ENCODE data around the gene ZNF222.

- TF ChIP-seq, protein P1, sequence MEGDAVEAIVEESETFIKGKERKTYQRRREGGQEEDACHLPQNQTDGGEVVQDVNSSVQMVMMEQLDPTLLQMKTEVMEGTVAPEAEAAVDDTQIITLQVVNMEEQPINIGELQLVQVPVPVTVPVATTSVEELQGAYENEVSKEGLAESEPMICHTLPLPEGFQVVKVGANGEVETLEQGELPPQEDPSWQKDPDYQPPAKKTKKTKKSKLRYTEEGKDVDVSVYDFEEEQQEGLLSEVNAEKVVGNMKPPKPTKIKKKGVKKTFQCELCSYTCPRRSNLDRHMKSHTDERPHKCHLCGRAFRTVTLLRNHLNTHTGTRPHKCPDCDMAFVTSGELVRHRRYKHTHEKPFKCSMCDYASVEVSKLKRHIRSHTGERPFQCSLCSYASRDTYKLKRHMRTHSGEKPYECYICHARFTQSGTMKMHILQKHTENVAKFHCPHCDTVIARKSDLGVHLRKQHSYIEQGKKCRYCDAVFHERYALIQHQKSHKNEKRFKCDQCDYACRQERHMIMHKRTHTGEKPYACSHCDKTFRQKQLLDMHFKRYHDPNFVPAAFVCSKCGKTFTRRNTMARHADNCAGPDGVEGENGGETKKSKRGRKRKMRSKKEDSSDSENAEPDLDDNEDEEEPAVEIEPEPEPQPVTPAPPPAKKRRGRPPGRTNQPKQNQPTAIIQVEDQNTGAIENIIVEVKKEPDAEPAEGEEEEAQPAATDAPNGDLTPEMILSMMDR (IDR thresholded peaks at IDR 0.05): no peak
- TF ChIP-seq POLR2A (IDR thresholded peaks at IDR 0.05) (no peak), POLR2AphosphoS5 (IDR thresholded peaks at IDR 0.05) (no peak), EP300 (IDR thresholded peaks at IDR 0.05) (no peak)
These were observed 4.0 kb upstream of the ZNF222 start for GRCh38 chr19:44021221-44021620.
